ENCODE data around the gene XCL1. TPM values are rescaled to one million over a fixed set of nuclear protein-coding genes. Genes with fewer than 3 reads are reported as not detected.

XCL1 gene
- total and polyA plus RNA-seq, 4 donors = 0.15 to 0.71 (median 0.36) TPM

DNA sequence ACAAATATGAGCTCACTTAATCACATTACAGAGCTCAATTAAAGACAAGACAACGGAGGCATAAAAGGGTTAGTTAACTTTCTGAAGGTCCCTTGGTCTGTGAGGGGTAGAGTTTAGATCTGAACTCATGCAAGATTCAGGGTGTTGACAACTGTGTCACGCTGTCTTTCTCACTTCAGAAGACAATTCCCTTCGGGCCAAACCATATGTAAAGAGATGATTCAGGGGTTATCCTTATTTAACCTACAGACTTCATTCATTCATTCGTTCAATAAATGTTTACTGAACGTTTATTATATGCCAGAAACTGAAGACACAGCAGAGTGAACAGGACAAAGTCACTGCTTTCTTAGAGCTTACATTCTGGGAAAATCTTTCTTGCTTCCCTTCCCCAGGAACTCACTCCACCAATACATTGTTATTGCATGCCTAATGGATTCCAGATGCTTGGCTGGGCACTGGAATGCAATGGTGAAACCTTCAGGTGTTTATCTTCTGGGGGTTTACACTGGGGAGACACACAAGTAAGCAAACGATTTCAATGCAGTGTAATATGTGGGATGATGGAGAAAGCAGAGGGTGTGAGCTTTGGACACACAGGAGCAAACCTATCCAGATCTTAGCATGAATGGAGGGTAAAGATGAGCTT, 6.4 kb downstream of the XCL1 start:
- H3K9me3 ChIP-seq (ENCODE audit: control insufficient read depth in 4 of 4, insufficient read depth in 3 of 4, low read length in 3 of 4) = peaks cover 0 to 2% (median 0%) of the 10 kb centered on the region in 4 donors
- no peak overlapping the region for H3K4me3 ChIP-seq
- H3K36me3 ChIP-seq (ENCODE audit: control insufficient read depth in 4 of 4, insufficient read depth in 4 of 4, low read length in 4 of 4) = no peaks in the 10 kb centered on the region
- TF ChIP-seq, protein P1, sequence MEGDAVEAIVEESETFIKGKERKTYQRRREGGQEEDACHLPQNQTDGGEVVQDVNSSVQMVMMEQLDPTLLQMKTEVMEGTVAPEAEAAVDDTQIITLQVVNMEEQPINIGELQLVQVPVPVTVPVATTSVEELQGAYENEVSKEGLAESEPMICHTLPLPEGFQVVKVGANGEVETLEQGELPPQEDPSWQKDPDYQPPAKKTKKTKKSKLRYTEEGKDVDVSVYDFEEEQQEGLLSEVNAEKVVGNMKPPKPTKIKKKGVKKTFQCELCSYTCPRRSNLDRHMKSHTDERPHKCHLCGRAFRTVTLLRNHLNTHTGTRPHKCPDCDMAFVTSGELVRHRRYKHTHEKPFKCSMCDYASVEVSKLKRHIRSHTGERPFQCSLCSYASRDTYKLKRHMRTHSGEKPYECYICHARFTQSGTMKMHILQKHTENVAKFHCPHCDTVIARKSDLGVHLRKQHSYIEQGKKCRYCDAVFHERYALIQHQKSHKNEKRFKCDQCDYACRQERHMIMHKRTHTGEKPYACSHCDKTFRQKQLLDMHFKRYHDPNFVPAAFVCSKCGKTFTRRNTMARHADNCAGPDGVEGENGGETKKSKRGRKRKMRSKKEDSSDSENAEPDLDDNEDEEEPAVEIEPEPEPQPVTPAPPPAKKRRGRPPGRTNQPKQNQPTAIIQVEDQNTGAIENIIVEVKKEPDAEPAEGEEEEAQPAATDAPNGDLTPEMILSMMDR (IDR thresholded peaks at IDR 0.05; ENCODE audit: control extremely low read depth, extremely low read depth) = no peak
- H3K4me1 ChIP-seq (ENCODE audit: control insufficient read depth in 5 of 5, insufficient read depth in 5 of 5, low read length in 5 of 5) = peaks cover 0 to 5% (median 0%) of the 10 kb centered on the region in 5 donors
- no peak overlapping the region for H3K27ac ChIP-seq (ENCODE audit: low read depth in 1 of 2, low read length in 1 of 2)
- DNase-seq = no peak
- 59 to 81% methylated on average over 6 of the region's 6 CpGs for WGBS, 2 donors
- no peaks in the 10 kb centered on the region for H3K27me3 ChIP-seq (ENCODE audit: control insufficient read depth in 3 of 3, insufficient read depth in 3 of 3, low read length in 2 of 3)
- H3K9ac ChIP-seq (ENCODE audit: insufficient read depth in 1 of 2, low read length in 2 of 2) = no peak overlapping the region
- no peak for ATAC-seq (ENCODE audit: insufficient read depth, low FRiP score)

DNA sequence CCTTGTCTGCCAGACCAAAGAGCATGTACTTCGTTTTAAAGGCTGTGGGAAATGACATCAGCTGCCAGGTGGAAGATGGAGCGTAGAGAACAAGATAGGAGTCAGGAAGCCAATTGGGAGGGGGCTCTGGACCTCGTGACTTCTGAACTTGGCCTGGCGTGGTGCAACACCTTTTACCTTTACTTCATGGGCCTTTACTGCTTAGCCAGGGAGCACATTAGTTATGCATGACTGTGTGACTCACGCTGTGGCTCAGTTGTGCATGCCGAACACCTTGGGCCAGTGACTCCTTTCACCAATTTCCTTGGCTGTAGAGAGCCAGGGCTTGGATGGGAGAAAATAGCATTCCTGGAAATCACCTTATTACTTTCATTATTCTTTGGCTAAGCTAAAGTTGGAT, 7.2 kb downstream of the XCL1 start:
- Histone ChIP-seq H3K4me1 (ENCODE audit: control insufficient read depth in 5 of 5, insufficient read depth in 5 of 5, low read length in 5 of 5) (peaks cover 0 to 5% (median 0%) of the 10 kb centered on the region in 5 donors), H3K9ac (ENCODE audit: insufficient read depth in 1 of 2, low read length in 2 of 2) (no peak overlapping the region), H3K4me3 (no peak overlapping the region), H3K36me3 (ENCODE audit: control insufficient read depth in 4 of 4, insufficient read depth in 4 of 4, low read length in 4 of 4) (no peaks in the 10 kb centered on the region), H3K9me3 (ENCODE audit: control insufficient read depth in 4 of 4, insufficient read depth in 3 of 4, low read length in 3 of 4) (peaks cover 0 to 2% (median 0%) of the 10 kb centered on the region in 4 donors), H3K27me3 (ENCODE audit: control insufficient read depth in 3 of 3, insufficient read depth in 3 of 3, low read length in 2 of 3) (no peaks in the 10 kb centered on the region), H3K27ac (ENCODE audit: low read depth in 1 of 2, low read length in 1 of 2) (no peak overlapping the region)
- DNase-seq (no peak), ATAC-seq (ENCODE audit: insufficient read depth, low FRiP score) (no peak)
- TF ChIP-seq, protein P1 (IDR thresholded peaks at IDR 0.05; ENCODE audit: control extremely low read depth, extremely low read depth) = no peak
- 89% methylated on average over 6 of the region's 6 CpGs for WGBS, 2 donors

DNA sequence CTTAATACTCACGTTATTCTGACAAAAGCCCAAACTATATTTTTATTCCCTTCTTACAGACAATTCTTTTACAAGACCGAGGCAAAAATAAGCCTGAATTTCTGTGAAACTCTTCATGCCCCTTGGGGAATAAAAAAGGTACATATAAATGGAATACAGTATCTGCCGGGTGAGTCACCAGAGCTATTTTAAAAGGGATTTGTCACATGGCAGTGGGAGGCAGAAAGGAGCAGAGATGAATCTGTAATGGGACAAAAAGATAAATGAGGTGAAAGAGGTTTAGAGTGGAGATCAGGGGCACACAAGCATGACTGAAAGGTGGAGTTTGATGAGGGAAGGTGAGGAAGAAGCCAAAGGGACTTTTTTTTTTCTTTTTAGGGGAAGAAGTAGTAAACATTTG, 8.8 kb downstream of the XCL1 start:
- Histone ChIP-seq H3K27ac (ENCODE audit: low read depth in 1 of 2, low read length in 1 of 2) (no peak overlapping the region), H3K4me3 (no peak overlapping the region), H3K9me3 (ENCODE audit: control insufficient read depth in 4 of 4, insufficient read depth in 3 of 4, low read length in 3 of 4) (peaks cover 0 to 2% (median 0%) of the 10 kb centered on the region in 4 donors), H3K4me1 (ENCODE audit: control insufficient read depth in 5 of 5, insufficient read depth in 5 of 5, low read length in 5 of 5) (peaks cover 0 to 5% (median 0%) of the 10 kb centered on the region in 5 donors), H3K36me3 (ENCODE audit: control insufficient read depth in 4 of 4, insufficient read depth in 4 of 4, low read length in 4 of 4) (no peaks in the 10 kb centered on the region), H3K27me3 (ENCODE audit: control insufficient read depth in 3 of 3, insufficient read depth in 3 of 3, low read length in 2 of 3) (no peaks in the 10 kb centered on the region), H3K9ac (ENCODE audit: insufficient read depth in 1 of 2, low read length in 2 of 2) (no peak overlapping the region)
- WGBS, 2 donors = 78 to 90% methylated on average over 3 of the region's 3 CpGs
- ATAC-seq (ENCODE audit: insufficient read depth, low FRiP score) = no peak
- no peak for DNase-seq
- TF ChIP-seq, protein P1 (IDR thresholded peaks at IDR 0.05; ENCODE audit: control extremely low read depth, extremely low read depth) = no peak

DNA sequence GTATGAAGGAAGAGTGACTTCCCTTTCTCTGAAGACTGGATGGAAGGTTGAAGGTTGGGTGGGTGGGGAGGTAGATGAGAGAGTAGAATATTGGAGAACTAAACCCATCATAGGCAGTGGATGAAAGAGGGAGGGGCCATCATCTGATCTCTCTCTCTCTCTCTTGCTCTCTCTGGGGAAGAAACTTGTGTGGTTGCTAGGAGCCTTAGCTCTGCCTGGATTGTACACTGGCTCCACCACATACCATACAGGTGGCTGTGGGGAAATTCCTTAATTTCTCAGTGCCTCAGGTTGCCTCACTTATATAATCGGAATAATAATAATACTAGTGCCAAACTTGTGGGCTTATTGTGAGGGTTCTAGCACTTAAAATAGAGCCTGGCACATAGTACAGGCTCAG, 9.5 kb downstream of the XCL1 start:
- WGBS, 2 donors = 97 to 100% methylated on average over 1 of the region's 1 CpG
- Histone ChIP-seq H3K27ac (ENCODE audit: low read depth in 1 of 2, low read length in 1 of 2) (no peak overlapping the region), H3K36me3 (ENCODE audit: control insufficient read depth in 4 of 4, insufficient read depth in 4 of 4, low read length in 4 of 4) (no peaks in the 10 kb centered on the region), H3K9me3 (ENCODE audit: control insufficient read depth in 4 of 4, insufficient read depth in 3 of 4, low read length in 3 of 4) (peaks cover 0 to 2% (median 0%) of the 10 kb centered on the region in 4 donors), H3K27me3 (ENCODE audit: control insufficient read depth in 3 of 3, insufficient read depth in 3 of 3, low read length in 2 of 3) (no peaks in the 10 kb centered on the region), H3K4me3 (no peak overlapping the region), H3K9ac (ENCODE audit: insufficient read depth in 1 of 2, low read length in 2 of 2) (no peak overlapping the region), H3K4me1 (ENCODE audit: control insufficient read depth in 5 of 5, insufficient read depth in 5 of 5, low read length in 5 of 5) (peaks cover 0 to 5% (median 0%) of the 10 kb centered on the region in 5 donors)
- TF ChIP-seq, protein P1 (IDR thresholded peaks at IDR 0.05; ENCODE audit: control extremely low read depth, extremely low read depth) = no peak
- DNase-seq = no peak
- no peak for ATAC-seq (ENCODE audit: insufficient read depth, low FRiP score)
